ENCODE measurements around the gene FBXO21.
"Not testable (repeated sequence)": the region's sequence is repeated elsewhere in the genome, so short reads cannot be mapped to it uniquely, and the experiment has no call there.

FBXO21 gene

DNA sequence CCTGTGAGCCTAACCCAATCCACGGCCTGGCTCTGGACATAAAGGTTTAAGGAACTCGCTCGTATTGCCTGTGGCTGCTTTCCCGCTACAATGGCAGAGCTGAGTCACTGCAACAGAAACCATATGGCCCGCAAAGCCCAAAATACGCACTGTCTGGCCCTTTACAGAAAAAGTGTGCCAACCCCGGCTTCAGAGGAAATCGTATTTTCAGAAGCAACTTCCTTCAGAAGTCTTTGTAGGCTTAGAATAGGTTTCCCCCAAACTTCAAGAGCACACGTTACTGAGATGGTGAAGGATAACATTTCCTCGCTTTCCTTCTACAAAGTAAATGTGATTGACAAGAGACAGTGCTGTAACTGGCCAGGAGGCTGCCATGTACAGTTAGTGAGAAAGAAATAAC is 56.2 kb downstream of the FBXO21 start:
- no peak for DNase-seq

DNA sequence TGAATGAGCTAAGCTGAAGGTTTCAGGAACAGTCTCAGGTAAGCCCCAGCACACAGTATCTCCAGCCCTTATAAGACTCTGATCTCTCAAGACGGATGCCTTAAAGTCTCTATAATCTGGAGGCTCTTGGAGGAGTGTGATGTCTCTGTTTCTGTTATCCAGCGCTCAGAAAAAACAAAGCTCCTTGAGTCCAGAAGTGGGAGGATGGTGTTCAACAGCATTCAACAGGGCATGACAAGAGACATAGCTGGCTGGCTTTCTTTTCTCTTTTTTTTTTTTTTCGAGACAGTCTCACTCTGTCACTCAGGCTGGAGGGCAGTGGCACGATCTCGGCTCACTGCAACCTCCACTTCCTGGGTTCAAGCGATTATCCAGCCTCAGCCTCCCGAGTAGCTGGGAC is 59.5 kb downstream of the FBXO21 start:
- DNase-seq: no peak

DNA sequence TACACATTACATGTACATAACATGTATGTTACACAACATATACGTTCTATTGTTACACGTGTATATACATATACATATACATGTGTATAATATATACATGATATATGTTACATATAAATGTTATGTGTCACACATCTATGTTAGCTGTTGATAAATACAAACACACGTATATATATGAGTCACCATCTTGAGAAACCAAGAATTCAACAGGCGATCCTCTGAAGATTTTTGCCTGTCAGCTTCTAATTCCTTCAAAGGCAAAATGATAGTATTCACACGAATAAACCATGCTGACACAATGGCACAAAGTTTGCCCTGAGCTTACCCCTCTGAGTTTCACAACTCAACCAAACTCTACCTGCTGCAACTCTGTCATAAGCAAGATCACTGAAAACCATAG is 60.9 kb downstream of the FBXO21 start:
- no peak for DNase-seq

DNA sequence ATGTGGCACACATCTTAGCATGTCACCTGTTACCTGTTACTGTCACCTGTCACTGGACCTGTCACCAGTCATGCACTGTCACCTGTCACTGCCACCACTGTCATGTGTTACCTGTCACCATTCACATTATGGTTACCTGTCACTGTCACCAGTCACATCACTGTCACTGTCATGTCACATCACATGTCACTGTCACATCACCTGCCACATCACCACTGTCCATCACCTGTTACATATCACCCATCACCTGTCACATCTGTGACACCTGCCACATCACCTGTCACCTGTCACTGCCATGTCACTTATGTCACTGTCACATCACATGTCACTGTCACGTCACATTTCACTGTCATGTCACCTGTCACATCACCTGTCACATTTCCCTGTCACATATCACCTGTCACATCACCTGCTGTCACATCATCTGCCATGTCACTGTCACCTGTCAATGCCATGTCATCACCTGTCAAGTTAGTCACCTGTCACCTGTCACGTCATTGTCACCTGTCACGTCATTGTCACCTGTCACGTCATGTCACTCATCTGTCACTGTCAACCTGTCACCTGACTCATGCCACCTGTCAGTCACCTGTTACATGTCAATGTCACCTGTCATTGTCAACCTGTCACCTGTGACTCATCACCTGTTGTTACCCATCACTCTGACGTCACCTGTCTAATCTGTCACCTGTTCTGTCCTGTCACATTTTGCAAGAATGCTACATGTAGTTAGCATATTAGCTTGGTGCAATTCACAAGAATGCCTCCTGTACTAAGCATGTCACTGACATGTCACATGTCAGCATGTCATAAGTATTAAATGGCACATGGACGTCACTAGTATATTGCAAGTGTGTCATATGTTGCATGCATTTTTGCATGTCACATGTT is 62.1 kb downstream of the FBXO21 start:
- no peak for DNase-seq

DNA sequence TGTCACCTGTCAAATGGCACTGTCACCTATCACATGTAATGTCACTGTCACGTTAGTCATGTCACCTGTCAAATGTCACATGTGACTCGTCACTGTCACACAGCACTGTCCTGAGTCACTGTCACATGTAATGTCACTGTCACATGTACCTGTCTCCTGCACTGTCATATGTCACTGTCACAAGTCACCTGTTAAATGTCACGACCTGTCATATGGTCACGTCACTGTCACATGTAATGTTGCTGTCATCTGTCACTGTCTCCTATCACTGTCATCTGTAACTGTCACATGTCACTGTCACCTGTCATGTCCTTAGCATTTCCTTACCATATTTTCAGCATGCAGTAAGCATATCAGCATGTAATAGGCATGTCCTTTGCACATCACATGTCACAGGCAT is 63.9 kb downstream of the FBXO21 start:
- DNase-seq: no peak

DNA sequence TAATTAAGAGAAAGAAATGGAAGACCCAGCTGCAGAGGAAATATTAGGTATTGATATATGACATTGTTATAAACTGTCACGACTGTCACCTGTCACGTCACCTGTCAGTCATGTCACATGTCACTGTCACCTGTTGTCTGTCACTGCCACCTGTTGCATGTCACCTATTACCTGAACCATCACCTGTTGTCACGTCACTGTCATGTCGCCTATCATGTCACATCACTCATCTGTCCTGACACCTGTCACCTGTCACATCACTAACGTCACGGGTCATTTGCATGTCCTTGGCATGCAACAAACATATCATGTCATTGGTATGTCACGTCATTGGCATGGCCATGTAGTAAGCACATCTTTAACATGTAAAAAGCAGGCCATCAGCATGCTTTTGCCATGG is 64.5 kb downstream of the FBXO21 start:
- no peak for DNase-seq

DNA sequence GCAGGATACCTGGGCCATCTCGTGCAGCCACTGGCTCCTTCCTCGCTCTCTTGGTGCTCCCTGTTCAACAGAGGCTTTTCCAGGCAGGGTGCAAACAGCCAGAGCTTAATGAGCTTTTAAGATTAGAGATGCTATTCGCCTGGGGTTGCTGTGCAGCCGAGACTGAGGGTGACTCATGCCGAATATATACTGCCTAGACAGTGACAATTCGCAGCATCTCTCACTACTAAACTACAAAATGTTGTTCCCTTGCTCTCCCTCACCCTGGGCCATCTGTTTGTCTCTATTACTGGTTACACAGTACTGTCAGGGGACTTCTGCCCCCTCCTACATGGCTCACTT is 65.0 kb downstream of the FBXO21 start:
- no peak for DNase-seq

DNA sequence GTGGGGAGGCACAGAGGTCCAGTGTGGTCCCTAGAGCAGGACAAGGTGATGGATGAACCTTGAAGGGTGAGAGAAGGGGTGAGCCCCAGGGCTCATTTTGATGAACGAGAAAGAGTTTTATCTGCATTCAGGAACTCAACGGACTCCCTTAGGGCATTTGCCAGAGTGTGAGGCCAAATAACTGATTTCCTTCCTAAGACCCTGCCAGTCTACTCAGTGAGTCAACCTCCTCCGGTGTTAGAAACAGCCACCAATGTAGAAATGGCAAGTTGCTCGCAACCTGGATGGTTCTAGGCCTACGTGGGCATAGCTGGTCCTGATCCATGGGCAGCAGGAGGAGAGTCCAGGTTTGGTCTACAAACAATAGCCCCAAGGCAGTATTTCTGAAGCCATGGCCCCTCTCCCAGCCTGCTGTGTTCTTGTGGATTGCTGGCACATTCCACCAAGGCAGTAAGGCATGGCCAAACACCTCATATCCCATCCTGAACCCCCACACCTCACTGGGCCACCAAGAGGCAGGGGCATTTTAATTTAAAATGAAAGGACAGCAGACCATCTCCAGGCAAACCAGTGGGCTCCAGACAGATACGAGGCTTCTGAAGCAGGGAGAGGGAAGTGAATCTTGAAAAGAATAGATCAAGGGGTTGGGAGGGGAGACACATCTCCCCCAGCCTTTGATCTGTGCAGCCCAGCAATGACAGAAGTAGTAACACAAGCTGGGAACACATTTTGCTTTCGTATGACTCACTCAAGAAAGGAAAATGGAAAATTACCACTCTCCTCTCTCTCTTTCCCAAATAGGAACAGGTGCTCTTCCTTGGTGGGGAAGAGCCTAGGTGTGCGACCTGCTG is 65.6 kb downstream of the FBXO21 start:
- DNase-seq: no peak

DNA sequence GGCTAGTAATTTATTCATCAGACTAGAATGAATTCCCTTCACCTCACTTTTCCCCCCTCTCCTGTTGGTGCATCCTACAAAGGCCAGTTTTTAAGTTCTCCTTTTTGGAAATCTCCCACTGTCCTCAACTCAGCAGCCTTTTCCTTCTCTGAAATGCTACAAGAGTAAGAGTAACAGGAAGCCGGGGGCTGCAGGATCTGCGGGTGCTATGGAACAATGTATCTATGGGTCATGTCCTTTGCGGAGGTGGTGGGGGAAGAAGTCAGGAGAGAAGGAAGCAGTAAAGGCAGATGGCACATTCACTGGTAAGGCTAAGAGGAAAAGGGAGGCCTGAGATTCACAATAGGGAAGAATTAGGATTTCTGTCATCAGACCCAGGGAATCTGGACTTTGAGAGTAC is 68.8 kb downstream of the FBXO21 start:
- no peak for DNase-seq

DNA sequence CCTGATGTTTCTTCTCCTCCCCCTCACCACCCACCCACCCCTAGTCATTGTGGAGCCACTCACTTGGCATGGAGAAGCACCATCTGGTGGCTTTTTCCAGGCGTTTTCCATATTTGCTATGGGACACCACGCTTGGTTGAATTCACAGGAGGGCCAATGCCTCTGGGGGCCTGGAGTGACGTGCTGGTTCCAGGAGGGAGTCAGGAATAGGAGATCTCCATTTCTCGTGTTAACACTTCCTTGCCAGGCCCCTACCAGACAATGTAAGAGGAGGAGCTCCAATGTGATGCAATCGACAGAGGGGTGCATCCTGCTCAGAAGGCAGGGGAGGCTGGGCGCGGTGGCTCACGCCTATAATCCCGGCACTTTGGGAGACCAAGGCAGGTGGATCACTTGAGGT is 69.5 kb downstream of the FBXO21 start:
- no peak for DNase-seq

DNA sequence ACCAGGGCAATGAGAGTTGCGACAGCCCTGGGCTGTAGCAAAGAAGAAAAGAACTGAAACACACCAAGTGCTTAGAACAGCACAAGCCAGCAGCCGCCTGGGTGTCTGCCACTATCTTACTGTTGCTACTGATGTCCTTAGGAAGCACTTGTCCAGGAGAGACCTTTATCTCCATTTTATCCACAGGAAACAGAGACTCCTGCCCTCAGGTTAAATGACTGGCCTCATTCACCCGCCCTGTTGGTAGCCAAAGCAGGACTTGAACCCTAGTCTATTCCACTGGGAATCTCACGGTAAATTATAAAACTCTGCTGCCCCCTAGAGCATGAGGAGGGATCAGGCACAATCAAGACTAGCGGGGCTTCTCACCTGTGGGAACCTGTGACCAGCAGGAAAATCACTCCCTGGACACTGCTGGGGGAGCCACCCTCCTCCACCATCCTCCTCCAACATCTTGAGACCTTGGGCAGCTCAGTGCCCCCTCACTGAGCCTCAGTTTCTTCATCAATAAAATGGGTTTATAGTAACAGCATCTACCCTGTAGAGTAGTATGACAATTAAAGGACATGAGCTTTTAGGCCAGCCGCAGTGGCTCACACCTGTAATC is 70.6 kb downstream of the FBXO21 start:
- no peak for DNase-seq

DNA sequence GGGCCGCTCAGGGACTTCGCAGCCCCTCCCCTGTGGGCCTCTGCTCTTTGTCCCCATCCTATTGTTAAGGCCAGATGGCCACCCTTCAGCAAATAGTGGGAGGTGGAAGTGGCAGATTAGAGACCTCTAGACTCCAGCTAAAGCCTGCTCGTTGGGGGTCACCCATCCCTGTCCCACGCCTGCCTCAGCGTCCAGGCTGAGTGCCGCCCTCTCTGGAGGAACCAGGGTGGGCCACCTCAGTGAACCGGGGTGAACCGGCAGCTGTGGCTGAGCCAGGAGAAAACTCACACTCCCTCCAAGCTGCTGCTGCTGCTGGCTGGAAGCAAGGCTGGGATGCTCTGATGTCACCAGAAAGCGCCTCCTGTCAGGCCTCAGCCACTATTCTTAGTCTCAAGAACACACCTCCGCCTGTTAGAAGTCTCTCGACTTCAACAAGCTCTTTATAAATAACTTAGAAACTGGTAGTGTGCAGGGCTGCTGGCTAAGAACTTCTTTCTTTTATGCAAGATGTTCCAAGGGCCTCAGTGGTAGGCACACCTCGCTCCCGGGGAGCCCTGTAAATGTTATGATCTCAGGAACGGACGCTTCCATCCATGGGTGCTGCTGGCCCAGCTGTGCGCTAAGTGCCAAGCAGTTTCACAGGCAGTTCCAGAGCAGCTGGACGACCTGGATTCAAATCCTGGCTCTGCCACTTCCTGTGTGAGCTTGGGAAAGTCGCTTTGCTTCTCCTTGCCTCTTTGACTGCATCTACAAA is 71.3 kb downstream of the FBXO21 start:
- no peak for DNase-seq

DNA sequence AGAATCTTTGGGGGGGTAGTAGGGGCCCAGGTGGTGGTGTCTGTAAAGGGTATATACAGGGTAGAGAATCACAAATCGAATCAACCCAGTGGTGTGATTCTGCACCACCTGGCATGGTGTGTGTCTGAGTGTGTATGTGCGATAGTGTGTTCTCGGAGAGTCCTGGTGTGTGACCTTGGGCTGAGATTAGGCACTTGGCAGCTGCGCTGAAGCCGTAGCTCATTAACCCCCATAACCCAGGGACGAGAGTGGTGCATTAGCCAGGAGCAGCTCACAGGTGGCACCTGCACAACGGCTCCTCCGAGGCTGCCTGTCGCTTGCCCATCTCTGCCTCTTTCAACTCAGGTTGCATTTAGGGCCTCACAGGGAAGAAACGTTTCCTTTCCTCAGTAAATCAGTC is 75.5 kb downstream of the FBXO21 start:
- no peak for DNase-seq

DNA sequence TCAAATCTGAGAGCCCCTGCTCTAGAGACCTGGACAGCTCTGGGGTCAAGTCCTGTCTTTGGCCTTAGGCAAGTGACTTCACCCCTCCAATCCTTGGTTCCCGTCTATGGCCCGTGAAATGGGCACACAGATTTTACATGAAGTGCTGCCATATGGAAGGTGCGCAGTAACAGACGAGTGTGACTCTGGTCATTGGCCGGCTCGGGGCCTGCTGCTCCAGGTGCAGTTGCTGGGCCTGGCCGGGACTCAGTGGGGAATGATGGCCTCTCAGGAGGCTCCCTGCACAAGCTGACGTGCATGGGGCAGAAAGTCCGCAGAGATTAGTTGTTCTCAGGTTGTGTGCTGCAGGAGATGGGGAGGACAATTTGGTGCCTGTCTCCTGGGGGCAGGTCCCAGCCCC is 77.0 kb downstream of the FBXO21 start:
- DNase-seq: no peak

DNA sequence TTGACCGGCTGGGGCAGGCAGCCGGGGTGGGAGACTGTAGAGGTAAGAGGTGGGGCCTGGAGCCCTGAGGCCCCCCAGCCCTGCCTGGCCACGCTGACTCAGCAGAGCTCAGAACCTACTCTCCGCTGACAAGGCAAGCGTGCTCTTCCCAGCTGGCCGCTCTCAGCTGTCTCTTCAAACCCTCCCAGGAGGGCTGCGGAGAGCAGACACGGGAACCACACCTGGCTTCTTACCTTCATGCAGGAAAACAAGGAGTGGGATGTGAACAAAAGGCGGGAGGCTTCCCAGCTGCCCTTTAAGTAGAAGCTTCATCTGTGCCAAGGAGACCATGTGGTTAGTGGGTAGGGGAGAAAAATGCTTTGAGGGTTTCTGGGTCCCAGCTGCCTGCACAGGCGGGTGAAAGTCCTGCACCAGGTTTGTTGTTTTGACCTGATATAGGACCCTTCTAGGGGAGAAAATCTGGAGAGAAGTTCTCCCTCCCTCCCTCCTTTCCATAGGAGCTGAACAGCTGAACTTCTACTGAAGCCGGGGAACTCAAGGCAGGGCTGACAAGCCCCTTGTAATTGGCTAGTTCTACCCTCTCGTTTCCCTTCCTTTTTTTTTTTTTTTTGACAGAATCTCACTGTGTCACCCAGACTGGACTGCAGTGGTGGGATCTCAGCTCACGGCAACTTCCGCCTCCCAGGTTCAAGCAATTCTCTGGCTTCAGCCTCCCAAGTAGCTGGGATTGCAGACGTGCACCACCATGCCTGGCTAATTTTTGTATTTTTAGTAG is 78.3 kb downstream of the FBXO21 start:
- DNase-seq: no peak

DNA sequence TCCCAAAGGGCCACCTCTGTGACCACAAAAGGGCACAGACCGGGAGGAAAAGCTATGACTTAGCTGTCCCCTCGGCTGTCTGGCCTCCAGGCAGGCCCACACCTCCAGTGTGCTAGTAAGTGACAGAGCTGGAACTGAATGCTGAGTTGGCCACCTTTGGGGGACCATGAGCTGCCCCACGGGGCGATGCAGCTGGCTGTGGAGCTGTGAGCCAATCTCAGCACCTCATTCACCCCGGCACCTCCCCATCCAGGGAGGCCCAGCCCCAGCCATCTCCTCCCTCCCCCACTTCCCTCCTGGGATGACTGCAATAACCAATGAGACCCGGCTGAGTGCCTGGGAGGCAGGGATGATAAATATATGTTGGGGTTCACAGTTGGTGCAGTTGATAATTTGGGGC is 78.9 kb downstream of the FBXO21 start:
- no peak for DNase-seq

DNA sequence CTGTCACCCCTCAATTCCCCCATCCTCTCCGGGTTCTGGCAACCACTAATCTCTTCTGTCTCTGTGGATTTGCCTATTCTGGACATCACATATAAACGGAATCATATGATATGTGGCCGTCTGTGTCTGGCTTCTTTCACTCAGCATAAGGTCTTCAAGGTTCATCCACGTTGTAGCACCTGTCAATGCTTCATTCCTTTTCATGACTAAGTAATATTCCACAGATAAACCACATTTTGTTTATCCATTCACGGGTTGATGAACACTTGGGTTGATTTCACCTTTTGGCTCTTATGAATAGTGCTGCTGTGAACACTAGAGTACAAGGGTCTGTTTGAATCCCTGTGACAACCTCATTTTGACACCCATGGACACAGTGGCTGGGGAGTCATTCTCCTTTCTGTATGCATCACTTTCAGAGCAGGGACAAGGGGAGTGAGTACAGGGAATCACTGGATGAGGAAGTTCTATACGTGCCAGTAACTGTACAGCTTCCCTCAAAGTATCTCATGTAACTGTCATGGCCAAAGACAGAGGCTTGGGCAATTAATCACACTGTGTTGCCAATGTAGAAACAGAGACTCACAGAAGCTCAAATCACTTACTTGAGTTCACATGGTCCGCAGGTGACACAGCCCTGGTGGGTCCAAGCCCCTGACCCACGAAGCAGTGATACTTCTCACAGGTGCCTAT is 80.2 kb downstream of the FBXO21 start:
- no peak for DNase-seq

DNA sequence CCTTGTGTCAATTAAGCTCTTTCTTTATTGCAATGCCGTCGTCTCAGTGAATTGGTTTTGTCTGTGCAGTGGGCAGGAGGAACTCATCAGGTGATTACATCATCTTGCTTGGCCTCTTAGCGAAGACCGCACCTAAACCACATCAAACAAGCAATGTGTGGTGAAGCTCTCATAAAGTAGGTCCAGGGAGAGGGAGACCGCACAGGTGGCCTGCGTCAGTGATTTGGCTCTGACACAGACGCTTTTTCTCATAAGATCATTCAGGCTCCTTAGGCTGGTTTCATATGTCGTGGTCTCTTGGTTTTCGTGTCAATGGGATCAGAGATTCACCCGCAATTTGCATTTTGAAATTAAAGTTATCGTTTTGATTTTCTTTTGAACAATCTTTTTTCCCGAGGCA is 84.4 kb downstream of the FBXO21 start:
- no peak for DNase-seq

DNA sequence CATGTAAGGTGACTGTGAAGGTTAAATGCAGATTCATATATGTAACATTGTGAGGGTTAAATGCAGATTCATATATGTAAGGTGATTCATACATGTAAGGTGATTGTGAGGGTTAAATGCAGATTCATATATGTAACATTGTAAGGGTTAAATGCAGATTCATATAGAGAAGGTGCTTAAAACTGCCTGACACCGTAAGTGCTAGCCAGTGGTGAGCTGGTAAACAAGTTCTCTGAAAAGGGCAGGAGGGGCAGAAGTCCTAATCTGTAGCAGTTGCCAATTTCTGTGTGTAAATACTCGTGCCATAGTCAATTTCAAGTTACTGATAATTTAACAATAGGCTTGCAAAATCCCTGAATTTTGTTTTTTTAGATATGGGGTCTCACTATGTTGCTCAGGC is 86.3 kb downstream of the FBXO21 start:
- not testable (repeated sequence) for DNase-seq

DNA sequence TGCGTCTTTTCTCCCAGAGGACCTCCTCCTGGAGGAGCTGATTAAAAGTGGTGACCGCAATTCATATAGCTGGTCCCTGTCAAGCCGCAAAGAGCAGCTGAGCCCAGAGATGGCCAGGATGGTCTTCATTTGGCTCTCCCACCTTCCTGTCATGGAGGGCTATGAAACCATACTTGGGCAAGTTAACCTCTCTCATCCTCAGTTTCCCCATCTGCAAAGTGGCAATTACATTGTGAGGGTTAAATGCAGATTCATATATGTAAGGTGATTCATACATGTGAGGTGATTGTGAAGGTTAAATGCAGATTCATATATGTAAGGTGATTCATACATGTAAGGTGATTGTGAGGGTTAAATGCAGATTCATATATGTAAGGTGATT is 87.5 kb downstream of the FBXO21 start:
- DNase-seq: no peak

DNA sequence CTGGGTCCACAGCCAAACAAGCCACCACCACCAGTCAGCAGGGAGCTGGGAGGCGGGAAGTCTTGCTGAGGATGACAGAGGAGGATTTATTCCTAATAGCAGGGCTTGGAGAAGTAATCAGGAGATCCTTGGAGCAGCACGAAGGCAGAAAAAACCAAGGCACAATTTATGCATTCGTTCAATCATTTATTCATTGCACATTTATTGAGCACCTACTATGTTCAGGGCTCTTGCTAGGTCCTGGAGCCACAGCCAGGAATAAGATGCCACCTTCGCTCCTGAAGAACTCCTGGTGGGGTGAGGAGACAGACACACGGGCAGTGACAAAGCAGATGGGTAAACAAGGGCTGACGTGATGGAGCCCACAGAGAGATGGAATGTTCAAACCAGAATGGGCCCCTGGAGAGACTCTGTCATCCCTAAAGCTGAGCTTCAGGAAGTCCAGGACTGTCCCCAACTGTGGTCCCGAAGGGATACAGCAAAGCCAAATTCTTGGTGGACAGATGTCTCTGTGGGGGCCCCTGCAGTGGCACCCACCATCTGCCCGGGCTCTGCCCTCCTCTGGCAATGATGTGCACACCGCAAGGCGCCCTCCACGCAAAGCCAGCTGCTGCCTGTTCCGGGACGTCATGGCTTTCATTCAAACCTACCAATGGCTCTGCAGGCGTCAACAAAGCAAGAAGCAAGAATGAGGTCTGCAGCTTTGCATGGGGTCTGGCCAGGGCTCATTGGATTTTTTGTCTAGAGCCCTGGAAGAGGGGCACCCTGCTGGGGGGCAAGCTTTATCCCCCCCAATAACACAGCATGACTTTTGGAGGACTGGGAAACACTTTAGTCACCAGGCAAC is 88.1 kb downstream of the FBXO21 start:
- DNase-seq: no peak
